HG03378 (cell line): ENCODE data around the gene PHKA2.
"Not testable (repeated sequence)": the region's sequence is repeated elsewhere in the genome, so short reads cannot be mapped to it uniquely, and the experiment has no call there.

Source experiments
- ATAC-seq: cut with Tn5 transposase; IDR thresholded peaks from one replicate; pipeline ENCODE4 v1.9.1; 2021; ENCODE audit warnings: mild to moderate bottlenecking, moderate library complexity; ENCODE audit not compliant: unreplicated experiment

The PHKA2 gene

DNA sequence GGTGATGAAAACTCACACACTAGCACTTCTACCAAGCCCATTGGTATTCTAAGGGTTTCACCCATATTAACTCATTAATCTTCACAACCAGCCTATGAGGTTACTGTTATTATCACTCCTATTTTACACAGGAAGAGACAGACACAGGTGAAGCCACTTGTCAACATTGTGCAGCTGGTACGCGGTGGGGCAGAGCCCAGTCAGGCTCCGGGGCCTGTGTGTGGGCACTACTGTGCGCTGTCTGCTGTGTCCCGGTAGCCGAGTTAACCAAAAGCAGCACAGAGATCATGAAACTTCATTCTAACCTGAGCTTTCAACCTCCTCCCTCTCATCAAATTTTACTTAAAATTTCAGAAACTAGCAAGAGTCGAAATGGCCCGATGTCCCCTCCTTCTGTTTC, 111.3 kb downstream of the PHKA2 start:
- no peak for ATAC-seq

DNA sequence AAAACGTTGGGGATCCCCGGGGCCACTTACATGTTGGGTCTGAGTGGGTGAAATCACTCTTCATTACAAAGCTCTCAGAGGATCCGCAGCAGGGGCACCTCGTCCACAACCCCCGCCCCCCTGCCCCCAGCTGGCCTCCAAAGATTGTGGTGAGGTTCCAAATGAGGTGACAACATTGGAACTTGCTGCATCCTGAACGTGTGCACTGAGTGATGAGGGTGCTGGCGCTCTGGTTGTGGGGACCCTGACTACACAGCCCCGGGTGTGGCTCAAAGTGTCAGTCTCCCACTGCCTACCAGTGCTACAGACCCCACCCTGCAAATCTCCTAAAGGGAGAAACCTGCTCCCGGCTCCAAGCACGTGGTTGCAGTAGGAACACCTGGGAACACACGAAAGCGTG, 111.9 kb downstream of the PHKA2 start:
- no peak for ATAC-seq

DNA sequence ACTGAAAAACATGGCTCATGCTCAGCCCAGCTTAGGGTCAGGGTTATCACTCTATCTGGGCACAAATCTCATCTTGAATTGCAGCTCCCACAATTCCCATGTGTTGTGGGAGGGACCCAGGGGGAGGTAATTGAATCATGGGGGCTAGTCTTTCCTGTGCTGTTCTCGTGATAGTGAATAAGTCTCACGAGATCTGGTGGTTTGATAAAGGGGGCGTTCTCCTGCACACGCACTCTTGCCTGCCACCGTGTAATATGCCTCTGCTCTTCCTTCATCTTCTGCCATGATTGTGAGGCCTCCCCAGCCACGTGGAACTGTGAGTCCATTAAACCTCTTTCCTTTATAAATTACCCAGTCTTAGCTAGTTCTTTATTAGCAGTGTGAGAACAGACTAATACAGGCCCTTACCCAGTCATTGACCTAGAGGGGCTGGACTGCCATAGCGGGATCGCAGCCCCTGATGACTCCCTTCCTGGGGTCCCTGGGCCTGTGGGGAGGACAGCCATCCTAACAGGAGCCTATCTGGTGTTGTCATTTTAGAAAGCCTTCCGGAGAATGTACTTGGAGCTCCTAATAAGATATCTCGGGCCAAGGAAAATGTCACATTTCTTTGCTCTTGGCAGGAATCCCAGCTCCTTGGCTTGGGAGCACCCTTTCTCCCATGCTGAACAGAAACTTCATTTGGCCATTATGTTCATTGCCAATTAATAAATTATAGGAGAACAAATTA, 112.6 kb downstream of the PHKA2 start:
- no peak for ATAC-seq

DNA sequence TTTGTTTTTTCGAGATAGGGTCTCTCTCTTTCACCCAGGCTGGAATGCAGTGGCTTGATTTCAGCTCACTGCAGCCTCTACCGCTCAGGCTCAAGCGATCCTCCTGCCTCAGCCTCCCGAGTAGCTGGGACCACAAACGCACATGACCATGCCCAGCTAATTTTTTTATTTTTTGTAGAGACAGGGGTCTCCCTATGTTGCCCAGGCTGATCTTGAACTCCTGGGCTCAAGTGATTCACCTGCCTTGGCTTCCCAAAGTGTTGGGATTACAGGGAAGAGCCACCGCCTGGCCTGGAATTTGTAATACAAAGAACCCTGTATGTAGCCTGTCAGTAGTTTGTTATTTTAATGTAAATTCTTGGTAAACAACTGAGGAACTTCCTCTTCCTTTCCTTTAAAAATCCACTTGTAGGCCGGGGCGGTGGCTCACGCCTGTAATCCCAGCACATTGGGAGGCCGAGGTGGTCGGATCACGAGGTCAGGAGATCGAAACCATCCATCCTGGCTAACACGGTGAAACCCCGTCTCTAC, 119.5 kb downstream of the PHKA2 start:
- no peak for ATAC-seq

DNA sequence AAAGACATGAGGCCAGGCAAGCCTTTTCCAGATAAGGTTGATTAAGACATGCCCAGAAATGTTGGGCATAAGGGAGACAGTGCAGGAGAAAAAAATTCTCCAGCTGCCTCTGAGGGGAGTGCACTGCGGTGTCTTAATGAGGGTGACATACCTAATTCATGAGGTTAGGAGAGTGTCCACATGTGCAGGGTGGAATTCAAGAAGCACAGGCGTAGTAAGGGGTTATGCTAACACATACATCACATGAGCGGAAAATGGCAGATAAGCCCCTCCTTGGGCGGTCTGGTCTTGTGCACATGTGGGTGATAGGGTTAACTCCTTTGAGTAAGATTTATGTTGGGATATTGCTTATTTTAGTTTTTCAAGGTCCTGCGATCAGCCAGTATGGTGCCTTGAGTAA, 122.4 kb downstream of the PHKA2 start:
- no peak for ATAC-seq

DNA sequence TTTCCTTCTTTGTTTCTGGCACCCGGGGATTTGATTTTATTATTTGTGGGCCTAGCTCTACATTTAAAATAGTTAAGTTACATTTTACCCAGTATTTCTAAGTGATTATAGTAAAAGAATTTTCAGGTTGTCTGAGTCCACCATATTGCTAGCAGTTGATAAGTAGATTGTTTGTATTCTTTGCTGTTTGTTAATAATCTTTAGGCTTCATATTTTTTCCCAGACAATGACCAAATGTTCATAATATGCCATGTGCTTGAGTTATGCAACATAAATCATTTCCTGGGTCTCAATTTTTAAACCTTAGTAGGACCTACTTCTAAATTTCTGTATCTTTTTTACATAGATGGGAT, 127.3 kb downstream of the PHKA2 start:
- no peak for ATAC-seq

DNA sequence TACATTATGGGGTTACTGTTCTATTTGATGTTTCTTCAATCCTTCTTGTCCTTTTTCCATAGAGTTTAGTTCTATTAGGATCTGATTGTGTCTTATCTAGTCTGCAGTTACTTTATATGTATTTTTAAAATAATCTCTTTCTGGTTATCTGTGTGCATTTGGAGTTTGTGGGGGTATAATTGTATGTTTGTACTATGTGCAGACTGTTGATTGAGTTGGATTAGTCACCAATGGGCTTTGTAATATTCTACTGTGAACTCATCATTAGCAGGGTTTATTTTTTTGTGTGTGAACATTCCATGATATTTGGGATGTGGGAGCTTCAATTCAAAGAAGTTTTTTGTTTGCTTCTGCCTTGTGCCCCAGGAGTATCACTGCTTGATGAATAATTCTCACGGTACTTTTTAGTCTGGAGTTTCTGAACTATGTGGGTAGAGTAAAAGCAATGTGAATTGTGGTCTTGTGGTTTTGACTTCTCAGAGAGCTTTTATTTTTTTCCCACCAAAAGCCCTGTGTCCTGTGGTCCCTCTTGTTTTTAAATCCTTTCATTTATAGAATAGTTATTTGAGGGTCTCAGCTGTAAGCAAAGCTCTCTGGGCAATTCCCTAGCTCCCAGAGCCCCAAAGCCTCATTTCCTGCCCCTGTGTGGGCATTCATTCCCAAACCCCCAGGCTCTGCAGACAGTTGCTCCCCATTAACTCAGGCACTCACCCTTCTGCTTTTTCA, 127.8 kb downstream of the PHKA2 start:
- ATAC-seq, result peak; percentile 96

DNA sequence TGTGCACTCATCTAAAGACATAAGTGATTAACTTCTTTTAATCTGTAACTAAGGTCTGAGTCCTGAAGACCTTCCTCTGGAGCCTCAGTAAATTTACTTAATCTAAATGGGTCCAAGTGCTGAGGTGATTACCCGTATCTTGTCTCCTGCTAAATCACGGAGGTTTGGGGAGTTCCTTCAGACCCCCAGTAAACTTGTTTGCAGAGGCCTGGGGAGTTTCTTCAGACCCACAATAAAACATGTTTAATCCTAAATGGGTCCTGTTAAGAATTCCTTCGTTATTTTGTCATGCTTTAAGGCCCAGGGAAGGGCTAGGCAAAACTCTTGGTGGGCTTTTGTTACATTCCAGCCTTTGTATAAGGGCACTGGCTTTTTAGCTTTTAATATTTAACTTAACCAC, 136.0 kb downstream of the PHKA2 start:
- ATAC-seq, result not testable (repeated sequence)
